Left ventricle myocardium superior (tissue), 1 donor: ENCODE results near the gene TRIP12. TPM values are rescaled to one million over a fixed set of nuclear protein-coding genes. Genes with fewer than 3 reads are reported as not detected.
"Not testable (repeated sequence)": the region's sequence is repeated elsewhere in the genome, so short reads cannot be mapped to it uniquely, and the experiment has no call there.

Source experiments
- ATAC-seq: fragments of 200-7000 bp; cut with Tn5 transposase; one replicate; pipeline ENCODE4 v1.9.1; 2020; ENCODE audit warnings: mild to moderate bottlenecking, moderate library complexity
- DNase-seq: peaks from one replicate; pipeline ENCODE4 v3.0.0-alpha.2; 2020
- intact Hi-C: fragments of 100-400 bp; cut with micrococcal nuclease; formaldehyde crosslinking; loops from one replicate; pipeline ENCODE4 v1.11.0; 2022
- total RNA-seq: library from RNA; stranded (reverse); fragmentation: NEBNext Ultra II Directional; extraction: Animal tissue kit (Norgen Biotek cat#: 25700); gene quantifications from one replicate; pipeline ENCODE4 v1.2.1, GENCODE V29; 2021
- donor health status: DM: no; HTN: yes; CAD: no; lungs with severe emphysema.

TRIP12 gene
- total RNA-seq, 1 donor from 2014 or later = 194 TPM

DNA sequence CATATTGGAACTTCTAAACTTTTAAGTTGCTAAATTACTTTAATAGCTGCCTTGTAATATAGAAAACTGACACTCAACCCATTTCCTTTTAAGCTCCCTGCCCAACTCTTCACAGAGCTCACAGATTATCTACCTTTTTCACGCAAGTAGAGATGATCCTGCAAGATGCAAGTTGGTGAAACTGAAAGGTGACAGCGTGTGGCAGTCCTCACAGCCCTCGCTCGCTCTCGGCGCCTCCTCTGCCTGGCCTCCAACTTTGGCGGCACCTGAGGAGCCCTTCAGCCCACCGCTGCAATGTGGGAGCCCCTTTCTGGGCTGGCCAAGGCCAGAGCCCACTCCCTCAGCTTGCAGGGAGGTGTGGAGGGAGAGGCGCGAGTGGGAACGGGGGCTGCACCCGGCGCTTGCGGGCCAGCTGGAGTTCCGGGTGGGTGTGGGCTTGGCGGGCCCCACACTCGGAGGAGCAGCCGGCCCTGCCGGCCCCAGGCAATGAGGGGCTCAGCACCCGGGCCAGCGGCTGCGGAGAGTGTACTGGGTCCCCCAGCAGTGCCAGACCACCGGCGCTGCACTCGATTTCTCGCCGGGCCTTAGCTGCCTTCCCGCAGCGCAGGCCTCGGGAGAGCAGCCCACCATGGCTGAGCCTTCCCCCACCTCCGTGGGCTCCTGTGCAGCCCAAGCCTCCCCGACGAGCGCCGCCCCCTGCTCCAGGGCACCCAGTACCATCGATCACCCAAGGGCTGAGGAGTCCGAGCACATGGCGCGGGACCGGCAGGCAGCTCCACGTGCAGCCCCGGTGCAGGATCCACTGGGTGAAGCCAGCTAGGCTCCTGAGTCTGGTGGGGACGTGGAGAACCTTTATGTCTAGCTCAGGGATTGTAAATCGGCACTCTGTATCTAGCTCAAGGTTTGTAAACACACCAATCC, 71.2 kb downstream of the TRIP12 start:
- intact Hi-C loops = not testable (repeated sequence)

DNA sequence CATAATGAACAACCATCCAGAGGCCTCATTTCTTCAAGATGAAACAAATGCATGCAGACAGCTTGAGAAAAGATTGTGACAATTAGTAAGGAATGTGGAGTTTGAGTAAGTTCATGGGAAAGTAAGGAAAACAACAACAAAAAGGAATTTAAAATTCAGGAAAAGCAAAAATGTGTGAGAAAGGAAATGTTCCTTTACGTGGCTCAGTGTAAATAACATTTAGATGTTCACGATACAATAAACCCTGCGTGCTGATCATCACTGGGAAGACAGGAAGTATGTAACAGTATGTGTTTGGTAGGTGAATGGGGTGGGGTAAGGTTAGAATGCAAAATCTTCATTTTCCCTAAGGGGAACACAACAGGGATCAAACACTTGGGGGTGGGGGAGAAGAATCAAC, 72.7 kb downstream of the TRIP12 start:
- intact Hi-C loops = no loop called here
- no peak for ATAC-seq
- no peak for DNase-seq

More for the DNA sequence above, 71.2 kb downstream of the TRIP12 start:
- DNase-seq, ATAC-seq: not testable (repeated sequence)

DNA sequence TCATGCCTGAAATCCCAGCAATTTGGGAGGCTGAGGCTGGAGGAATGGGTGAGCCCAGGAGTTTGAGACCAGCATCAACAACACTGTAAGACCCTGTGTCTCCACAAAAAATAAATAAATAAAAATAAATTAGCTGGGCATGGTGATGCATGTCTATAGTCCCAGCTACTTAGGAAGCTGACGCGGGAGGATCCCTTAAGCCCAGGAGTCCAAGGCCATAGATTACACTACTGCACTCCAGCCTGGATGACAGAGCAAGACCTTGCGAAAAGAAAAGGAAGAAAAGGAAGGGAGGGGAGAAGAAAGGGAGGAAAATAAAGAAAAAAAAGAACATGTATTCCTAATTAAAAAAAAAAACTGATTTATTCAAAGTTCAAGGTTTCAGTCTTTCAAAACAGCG, 78.2 kb downstream of the TRIP12 start:
- no peak for ATAC-seq
- no peak for DNase-seq
- intact Hi-C loops = no loop called here

DNA sequence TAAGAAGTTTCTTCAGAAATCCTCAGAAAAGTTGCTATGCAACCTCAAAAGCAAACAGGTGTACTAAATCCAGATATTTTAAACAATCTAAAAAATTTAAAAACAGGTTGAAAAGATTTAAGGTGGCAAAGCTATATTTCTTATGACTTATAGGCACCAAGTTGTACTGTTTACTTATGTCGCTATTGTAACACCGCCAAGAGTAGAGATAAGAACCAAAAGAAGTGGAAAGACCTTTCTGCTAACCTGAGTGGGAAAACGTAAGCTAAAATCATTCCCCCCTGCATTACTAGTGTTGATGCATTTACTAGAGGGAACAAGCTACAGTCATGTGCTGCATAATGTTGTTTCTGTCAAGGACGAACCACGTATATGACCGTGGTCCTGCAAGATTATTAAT, 83.1 kb downstream of the TRIP12 start:
- DNase-seq (no peak), ATAC-seq (no peak)
- intact Hi-C loops = no loop called here

DNA sequence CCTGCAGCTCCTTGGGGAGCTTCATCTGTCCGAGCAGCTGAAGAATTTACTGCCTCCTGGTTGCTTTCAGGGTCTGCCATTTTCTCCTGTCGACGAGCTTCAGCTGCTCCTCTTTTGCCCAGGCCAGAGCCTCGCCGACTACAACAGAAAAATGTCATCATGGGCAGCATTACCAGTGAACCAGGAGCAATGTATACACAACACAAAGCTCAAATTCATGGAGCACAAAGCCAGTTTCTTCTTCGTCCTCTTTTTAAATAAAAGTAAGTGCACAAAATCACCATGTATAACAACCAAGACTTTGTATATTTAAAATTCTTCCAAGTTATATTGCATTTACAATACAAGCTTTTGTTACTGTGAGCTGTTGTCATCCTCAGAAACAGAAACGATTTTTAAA, 85.0 kb downstream of the TRIP12 start:
- intact Hi-C loops = no loop called here
- no peak for DNase-seq

DNA sequence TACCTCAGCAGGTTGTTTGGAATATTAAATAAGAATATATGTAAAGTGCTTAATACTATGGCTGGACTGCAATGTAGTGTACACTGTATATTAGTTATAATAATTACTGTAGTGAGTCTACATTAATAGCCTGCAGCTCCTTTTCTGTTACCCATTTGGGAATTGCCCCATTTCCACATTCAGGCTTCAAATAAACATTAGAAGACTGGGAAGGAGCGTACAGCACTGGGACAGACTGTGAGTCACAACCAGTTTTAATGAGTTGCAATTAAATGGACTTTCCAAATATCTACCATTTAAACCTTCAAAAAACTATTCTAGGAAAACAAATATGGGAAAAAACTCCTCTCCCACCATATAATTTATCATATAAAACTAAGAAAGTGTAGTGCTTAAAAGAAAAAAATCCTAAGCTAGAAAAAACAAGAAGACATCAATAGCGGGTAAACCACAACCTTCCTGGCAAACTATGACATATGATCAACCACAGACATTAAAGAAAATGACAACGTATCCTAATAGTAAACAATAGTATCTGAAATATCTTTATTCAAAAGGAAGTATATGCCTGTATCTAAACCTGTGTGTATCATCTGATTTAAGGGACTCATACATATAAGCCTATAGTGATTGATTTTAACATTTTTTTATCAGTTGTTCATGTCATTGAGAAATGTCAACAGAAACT, 86.1 kb downstream of the TRIP12 start:
- ATAC-seq = no peak
- no peak for DNase-seq
- intact Hi-C loops = no loop called here

More for the DNA sequence above, 85.0 kb downstream of the TRIP12 start:
- ATAC-seq = no peak

DNA sequence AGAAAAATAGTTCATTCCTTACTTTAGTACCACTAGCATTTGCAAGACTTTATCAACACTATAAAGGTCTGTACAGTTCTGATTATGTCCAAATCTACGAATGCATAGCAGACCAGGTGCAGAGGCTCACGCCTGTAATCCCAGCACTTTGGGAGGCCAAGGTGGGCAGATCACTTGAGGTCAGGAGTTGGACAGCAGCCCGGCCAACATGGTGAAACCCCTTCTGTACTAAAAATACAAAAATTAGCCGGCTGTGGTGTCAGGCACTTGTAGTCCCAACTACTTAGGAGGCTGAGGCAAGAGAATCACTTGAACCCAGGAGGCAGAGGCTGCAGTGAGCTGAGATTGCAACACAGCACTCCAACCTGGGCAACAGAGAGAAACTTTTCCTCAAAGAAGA, 87.4 kb downstream of the TRIP12 start:
- intact Hi-C loops, ATAC-seq: not testable (repeated sequence)
- peak; percentile 22 for DNase-seq

DNA sequence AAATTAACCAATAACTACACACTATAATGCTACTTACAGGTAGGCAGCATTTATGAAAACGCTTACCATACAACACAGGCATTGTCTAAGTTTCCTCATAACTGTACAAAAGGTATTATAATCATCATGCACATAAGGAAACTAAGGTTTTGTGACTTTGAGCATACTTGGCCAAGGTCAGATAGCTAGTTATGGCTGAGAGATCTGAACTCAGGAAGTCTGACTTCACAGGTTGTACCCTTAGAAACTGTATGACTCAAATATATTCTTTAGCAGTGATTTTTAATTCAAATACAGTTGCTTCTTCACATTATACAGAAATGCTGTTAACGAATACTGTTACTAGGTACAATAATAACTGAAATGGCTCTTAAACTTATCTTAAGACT, 89.3 kb downstream of the TRIP12 start:
- intact Hi-C loops = no loop called here
- DNase-seq (no peak), ATAC-seq (no peak)

DNA sequence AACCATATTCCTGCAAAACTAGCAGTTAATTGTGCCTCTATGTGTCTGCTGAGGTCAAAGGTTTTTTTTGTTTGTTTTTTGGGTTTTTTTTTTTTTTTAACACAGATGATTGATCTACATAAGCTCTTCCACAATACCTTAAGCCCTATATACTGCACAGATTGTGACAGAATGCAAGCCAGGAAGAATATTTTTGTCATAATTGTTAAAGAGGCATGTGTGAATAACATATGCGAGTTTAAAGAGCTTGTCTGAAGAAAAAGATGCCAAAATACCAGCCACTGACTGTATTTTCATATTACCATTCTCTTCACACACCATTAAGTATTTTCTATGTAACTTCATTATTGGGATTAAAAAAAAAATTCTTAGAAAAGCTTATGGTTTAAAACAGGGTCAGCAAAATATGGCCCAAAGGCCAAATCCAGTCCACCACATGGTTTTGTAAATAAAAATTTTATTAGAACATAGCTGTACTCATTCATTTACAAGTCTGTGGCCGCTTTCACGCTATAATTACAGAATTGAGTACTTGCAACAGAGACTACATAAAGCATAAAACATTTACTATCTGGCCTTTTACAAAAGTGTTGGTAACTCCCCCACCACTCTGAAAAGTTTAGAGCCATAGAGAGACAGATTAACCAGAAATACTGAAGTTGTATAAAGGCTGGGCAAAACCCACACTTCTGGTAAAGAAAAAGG, 89.9 kb downstream of the TRIP12 start:
- ATAC-seq = no peak
- intact Hi-C loops = no loop called here
- no peak for DNase-seq

DNA sequence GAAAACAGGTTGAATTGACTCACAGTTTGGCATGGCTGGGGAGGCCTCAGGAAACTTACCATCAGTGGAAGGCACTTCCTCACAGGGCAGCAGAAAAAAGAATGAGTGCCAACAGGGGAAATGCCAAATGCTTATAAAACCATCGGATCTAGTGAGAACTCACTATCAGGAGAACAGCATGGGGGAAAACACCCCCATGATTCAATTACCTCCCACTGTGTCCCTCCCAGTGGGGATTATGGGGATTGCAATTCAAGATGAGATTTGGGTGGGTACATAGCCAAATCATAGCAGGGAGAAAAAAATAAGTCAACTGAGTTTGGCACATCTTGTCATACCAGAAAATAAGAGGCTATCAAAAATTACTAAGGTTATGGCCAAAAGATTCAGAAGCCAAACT, 96.3 kb downstream of the TRIP12 start:
- ATAC-seq (no peak), DNase-seq (no peak)
- intact Hi-C loops = no loop called here

DNA sequence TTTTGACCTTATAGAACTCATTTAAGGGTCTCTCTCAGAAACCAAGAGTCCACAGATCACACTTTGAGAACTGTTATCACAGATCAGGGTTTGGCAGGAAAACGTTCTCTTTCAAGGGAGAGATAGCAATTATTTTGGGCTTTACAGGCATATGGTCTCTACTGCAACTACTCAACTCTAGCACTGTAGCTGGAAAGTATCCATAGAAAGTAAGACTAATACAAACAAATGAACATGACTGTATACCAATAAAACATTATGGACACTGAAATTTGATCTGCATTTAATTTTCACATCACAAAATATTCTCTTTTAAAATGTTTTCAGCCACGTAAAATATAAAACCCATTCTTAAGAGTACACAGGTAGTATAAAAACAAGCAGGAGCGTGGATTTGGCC, 100.5 kb downstream of the TRIP12 start:
- intact Hi-C loops = no loop called here
- DNase-seq = no peak
- no peak for ATAC-seq

DNA sequence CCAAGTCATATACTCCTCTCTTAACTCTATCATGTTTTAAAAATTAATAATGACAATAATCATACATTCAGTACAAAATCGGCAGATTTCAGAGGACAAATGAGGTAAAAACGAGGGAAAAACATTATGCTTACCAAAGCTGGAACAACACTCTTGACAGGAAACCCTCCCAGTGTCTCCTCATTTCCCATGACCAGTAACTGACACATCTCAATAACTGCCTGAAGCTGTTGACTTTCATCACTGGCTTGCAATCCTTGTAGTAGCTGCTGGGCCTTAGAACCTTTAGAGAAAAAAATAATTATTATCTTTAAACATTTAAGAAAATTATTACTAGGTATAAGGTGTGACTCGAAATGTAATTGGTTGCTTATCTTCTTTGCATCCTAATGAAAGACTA, 103.6 kb downstream of the TRIP12 start:
- ATAC-seq (no peak), DNase-seq (no peak)
- intact Hi-C loops = no loop called here

DNA sequence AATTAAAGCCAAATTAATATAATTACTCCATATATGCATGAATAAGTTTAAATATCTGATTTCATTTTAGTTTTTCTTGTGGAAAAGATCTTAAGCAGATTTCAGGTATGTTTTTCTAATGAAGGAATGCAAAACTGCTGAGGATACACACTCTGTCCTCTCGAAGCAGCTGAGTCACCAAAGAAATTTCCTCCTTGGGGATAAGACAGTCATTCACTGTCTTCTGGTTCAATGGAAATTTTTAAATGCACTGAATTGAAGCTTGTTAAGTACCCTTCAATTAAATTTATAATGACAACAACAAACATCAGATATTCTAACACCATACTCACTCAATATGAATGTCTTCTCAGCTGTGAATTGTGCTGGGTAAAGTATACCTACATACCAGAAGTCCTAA, 106.0 kb downstream of the TRIP12 start:
- ATAC-seq (no peak), DNase-seq (no peak)
- intact Hi-C loops = no loop called here

DNA sequence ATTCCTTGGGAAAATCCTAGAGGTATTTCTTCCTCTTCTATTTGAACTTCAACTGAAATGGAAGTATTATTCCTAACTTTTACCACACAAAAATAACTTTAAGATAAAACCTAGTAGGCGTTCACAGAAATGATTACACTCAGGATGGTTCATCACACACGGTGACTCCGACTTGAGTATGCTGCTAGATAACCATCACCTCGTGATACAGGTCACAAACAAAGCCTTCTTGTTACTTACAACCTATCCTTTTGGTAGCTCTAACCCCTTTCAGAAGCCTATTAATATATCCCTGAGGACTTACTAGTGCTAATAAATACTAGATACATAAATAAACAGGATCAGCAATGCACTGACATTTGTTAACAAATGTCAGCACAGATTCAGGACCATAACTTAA, 106.5 kb downstream of the TRIP12 start:
- intact Hi-C loops = no loop called here
- ATAC-seq (no peak), DNase-seq (no peak)

DNA sequence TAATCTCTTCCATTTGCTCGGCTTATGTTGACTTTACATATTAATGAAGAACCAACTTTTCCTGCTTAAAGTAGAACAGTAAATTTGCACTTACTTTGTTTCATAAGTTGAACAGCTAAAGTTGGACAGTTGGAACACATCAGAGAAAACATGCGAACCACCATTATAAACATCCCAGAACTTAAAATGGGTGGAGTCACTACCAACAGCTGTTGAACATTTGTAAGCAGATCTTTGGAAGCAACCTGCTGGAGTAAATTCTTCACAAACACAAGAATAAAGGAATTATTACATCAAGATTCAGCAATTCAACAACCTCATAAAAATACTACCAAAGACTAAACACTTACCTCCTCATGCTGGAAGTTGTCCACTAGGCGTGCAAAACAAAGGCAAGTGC, 111.0 kb downstream of the TRIP12 start:
- DNase-seq = no peak
- intact Hi-C loops = no loop called here
- ATAC-seq = peak; percentile 26

DNA sequence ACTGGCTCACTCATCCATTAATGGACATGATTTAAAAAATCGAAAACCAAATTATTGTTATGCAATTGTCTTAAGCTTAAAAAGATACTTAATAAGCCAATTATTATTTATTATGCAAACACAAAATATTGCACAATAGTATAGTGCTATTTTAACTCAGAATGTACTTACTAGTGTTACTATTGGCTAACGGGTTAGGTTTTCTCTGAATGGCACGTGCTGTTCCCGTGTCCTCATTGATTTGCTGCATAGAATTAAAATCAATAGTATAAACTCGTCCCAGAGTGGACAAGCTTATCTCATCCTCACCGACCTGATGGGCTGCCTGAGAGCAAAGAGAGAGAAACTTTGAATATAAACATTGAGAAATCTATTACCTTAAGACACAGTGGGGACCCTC, 116.2 kb downstream of the TRIP12 start:
- DNase-seq (no peak), ATAC-seq (no peak)
- intact Hi-C loops = loop anchor here (10.0 kb wide), 1 partner anchor 109 kb away; no protein-coding TSS in a partner anchor

DNA sequence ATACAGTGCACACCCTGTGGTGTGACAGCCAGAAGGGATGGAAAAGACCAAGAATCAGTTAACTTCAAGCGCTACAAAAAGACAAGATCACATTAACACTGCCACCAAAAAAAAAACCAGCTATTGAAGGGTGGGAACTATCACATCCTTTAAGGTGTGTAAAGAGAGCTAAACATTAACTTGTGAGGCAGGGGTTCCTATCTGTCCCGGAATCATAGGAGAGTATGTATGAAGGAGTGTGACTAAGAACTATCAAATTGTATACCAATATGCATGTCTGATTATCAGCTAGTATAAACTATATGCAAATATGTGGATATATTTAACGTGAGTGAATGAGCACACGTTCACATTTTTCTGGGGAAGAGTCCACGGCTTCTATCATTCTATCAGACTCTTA, 119.0 kb downstream of the TRIP12 start:
- ATAC-seq (no peak), DNase-seq (no peak)
- intact Hi-C loops = loop anchor here (10.0 kb wide), 1 partner anchor 112 kb away; no protein-coding TSS in a partner anchor

DNA sequence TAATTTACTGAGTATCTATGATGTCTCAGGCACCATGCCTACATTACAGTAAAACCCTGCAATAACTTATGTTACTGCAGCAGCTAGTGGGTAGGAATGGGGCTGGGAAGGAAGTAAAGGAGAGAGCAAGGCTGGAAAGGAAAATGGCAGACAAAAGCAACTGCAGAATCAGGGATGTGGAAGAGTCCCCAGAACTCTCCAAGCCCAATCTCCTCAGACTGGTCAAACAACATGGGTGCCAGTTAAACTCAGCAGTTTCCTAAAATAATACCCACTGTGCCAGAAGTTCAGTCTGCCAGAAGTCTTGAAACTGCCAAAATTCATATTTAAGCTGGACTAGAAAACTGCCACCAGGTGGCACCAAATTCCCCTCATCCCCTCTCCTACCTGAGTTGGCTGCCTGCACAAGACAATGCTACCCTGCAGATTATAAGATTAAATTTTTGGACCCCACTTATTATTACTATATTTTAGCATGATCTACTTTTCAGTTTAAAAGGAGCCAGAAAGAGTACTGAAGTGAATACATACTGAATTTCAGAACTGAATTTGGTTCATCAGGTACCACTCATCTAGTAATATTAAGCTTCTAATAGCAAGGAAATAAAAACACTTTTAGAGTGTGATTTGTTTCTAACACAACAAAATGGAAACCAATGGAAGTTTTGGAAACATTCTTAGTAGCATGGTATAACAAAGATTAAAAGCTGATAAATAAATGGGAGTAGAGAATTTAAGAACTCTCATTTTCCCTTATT, 120.6 kb downstream of the TRIP12 start:
- peak; percentile 38 for DNase-seq
- peak; percentile 74 for ATAC-seq
- intact Hi-C loops = loop anchor here (10.0 kb wide), 1 partner anchor 114 kb away; no protein-coding TSS in a partner anchor
